PFSK-1 (cell line): Measurements from ENCODE around the gene NEGR1.

ENCODE experiments used
- FOXP2 ChIP-seq: optimal IDR thresholded peaks from 2 replicates; pipeline ENCODE3; 2011; ENCODE audit warnings: borderline replicate concordance, control low read depth, inconsistent platforms; ENCODE audit not compliant: insufficient read depth; ENCODE audit errors: extremely low read length, extremely low read depth
- POLR2AphosphoS5 ChIP-seq: IDR thresholded peaks from 2 replicates; pipeline ENCODE4 v1.6.1; 2012; ENCODE audit warnings: low read depth, mild to moderate bottlenecking, control low read depth, low read length, moderate library complexity
- REST ChIP-seq, 2 experiments: IDR thresholded peaks; 2 replicates each; pipeline versions ENCODE4 v1.6.1 to v1.8.0; 2011 to 2012; ENCODE audit warnings: low read depth in 2 of 2, low read length in 2 of 2, control low read depth in 1 of 2, inconsistent platforms in 1 of 2, mild to moderate bottlenecking in 1 of 2, moderate library complexity in 1 of 2; ENCODE audit not compliant: insufficient read depth in 1 of 2
- SIN3A ChIP-seq: IDR thresholded peaks from 2 replicates; pipeline ENCODE4 v1.6.1; 2012; ENCODE audit warnings: mild to moderate bottlenecking, low read length, moderate library complexity, borderline replicate concordance; ENCODE audit not compliant: insufficient read depth
- TAF1 ChIP-seq: IDR thresholded peaks from 2 replicates; pipeline ENCODE4 v1.6.1; 2012; ENCODE audit warnings: low read length, control low read depth, borderline replicate concordance; ENCODE audit not compliant: insufficient read depth

The NEGR1 gene

DNA sequence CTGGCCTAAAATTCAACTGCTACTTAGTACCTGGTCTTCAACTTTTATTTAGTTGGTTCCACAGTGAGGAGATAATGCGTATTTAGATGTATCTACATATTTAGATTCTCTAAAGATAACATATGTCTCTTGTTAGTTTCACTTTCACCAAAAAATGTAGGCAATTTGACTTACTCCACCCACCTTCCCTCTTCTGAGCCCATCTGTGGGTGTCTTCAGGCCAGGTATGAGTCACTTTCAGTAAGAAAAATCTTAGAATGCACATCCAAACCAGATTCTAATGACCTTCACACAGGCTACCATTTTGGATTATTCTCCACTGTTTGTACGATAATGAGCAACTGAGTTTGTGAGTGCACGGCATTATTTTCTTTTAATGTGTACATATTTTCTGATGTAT lies 501.7 kb downstream of the NEGR1 start:
- TF ChIP-seq POLR2AphosphoS5 (no peak), FOXP2 (no peak), SIN3A (no peak), TAF1 (no peak), REST (IDR thresholded peaks at IDR 0.05; ENCODE audit: insufficient read depth in 1 of 2, low read depth in 2 of 2, low read length in 2 of 2) (no peak)

DNA sequence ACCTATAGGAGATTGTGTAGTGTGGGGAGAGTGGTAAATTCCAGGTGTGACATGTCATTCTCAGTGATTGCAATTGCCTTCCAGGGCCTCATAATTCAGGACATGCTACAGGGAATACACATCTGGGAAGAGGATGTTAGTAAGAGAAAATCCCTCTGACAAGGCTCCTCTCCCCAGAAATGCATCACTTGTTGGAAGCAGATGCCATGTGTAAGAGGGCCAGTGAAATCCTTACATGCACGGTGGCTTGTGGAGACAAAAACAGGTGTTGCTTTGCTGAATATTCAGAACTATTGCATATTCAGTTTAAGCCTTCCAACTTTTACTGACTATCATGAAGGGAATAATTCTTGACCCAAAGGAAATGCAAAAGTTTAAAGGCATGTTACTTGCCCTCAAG lies 503.4 kb downstream of the NEGR1 start:
- TF ChIP-seq SIN3A (no peak), REST (IDR thresholded peaks at IDR 0.05; ENCODE audit: insufficient read depth in 1 of 2, low read depth in 2 of 2, low read length in 2 of 2) (no peak), FOXP2 (no peak), TAF1 (no peak), POLR2AphosphoS5 (no peak)

- TF ChIP-seq SIN3A (no peak), FOXP2 (no peak), REST (IDR thresholded peaks at IDR 0.05; ENCODE audit: insufficient read depth in 1 of 2, low read depth in 2 of 2, low read length in 2 of 2) (no peak), POLR2AphosphoS5 (no peak), TAF1 (no peak)
These were observed 505.2 kb downstream of the NEGR1 start for GRCh38 chr1:71777094-71777493.

- TF ChIP-seq FOXP2 (no peak), POLR2AphosphoS5 (no peak), SIN3A (no peak), REST (IDR thresholded peaks at IDR 0.05; ENCODE audit: insufficient read depth in 1 of 2, low read depth in 2 of 2, low read length in 2 of 2) (no peak), TAF1 (no peak)
These were observed 507.6 kb downstream of the NEGR1 start for GRCh38 chr1:71774705-71775104.

GRCh38 chr1:71770121-71770520 lies 512.2 kb downstream of the NEGR1 start:
- no peak for TF ChIP-seq FOXP2
- no peak for TF ChIP-seq TAF1
- TF ChIP-seq SIN3A: no peak
- no peak for TF ChIP-seq POLR2AphosphoS5
- no peak for TF ChIP-seq REST (IDR thresholded peaks at IDR 0.05; ENCODE audit: insufficient read depth in 1 of 2, low read depth in 2 of 2, low read length in 2 of 2)
